ENCODE measurements around the gene NDUFC2. TPM values are rescaled to one million over a fixed set of nuclear protein-coding genes. Genes with fewer than 3 reads are reported as not detected.

The NDUFC2 gene
- total RNA-seq, 6 donors from 2014 or later: 19.9 to 155 (median 91.4) TPM

GRCh38 chr11:78038697-78039313 is 40.9 kb downstream of the NDUFC2 start:
- DNase-seq (no peak), ATAC-seq (ENCODE audit: low FRiP score in 2 of 2) (no peak)
- no peak for TF ChIP-seq EP300 (IDR thresholded peaks at IDR 0.05)
- TF ChIP-seq POLR2AphosphoS5 (IDR thresholded peaks at IDR 0.05): no peak
- TF ChIP-seq CTCF (IDR thresholded peaks at IDR 0.05): no peak
- no peak for TF ChIP-seq POLR2A (IDR thresholded peaks at IDR 0.05)
- H3K4me1 ChIP-seq: peaks cover 8 to 43% (median 14%) of the 10 kb centered on the region in 4 donors
- WGBS, 2 donors: 73 to 78% methylated on average over 8 of the region's 8 CpGs
- H3K27me3 ChIP-seq: no peaks in the 10 kb centered on the region
- no peaks in the 10 kb centered on the region for H3K9me3 ChIP-seq
- H3K36me3 ChIP-seq: no peaks in the 10 kb centered on the region
- no peak overlapping the region for H3K4me3 ChIP-seq
- peak overlapping the region in 2 of 4 donors; percentile 10 to 56 for H3K27ac ChIP-seq

- H3K27ac ChIP-seq: peak overlapping the region in 2 of 4 donors; percentile 47 to 63
- no peak overlapping the region for H3K4me3 ChIP-seq
- no peaks in the 10 kb centered on the region for H3K36me3 ChIP-seq
- no peak for DNase-seq
- WGBS, 2 donors: 85 to 90% methylated on average over 6 to 9 of the region's 9 CpGs
- no peak for ATAC-seq (ENCODE audit: low FRiP score in 2 of 2)
- TF ChIP-seq POLR2AphosphoS5 (IDR thresholded peaks at IDR 0.05) (no peak), CTCF (IDR thresholded peaks at IDR 0.05) (no peak), EP300 (IDR thresholded peaks at IDR 0.05) (no peak)
- H3K9me3 ChIP-seq: no peaks in the 10 kb centered on the region
- peaks cover 8 to 42% (median 14%) of the 10 kb centered on the region in 4 donors for H3K4me1 ChIP-seq
- no peaks in the 10 kb centered on the region for H3K27me3 ChIP-seq
These were observed 41.6 kb downstream of the NDUFC2 start for GRCh38 chr11:78037825-78038620.

GRCh38 chr11:78037056-78037455 is 42.6 kb downstream of the NDUFC2 start:
- Histone ChIP-seq H3K4me3 (no peak overlapping the region), H3K9me3 (no peaks in the 10 kb centered on the region), H3K36me3 (no peaks in the 10 kb centered on the region), H3K4me1 (peaks cover 8 to 45% (median 14%) of the 10 kb centered on the region in 4 donors), H3K27ac (peak overlapping the region in 2 of 4 donors; percentile 7 to 63), H3K27me3 (no peaks in the 10 kb centered on the region)
- TF ChIP-seq POLR2A (IDR thresholded peaks at IDR 0.05) (peak in 1 of 4 donors; percentile 34), EP300 (IDR thresholded peaks at IDR 0.05) (no peak)
- peak; percentile 62 to 77 for DNase-seq
- WGBS, 2 donors: 23 to 51% methylated on average over 3 of the region's 3 CpGs
- ATAC-seq (ENCODE audit: low FRiP score in 2 of 2): peak in 1 of 2 donors; percentile 85

DNA sequence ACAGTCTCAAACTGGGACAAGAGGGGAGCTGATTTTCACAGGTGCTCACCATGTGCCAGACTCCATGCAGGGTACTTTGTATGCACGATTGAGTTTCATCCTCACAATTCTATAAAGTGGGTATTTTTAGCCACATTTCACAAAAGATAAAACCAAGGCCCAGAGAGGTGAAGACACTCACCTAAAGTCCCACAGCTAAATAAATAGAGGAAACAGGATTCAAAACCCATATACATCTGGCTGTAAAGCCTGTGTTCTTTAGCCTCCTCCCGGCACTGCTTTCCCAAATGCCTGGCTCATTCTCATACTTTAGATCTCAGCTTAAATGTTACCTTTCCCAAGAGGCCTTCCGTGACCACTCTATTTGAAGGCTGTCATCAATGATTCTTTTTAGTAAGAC is 43.3 kb downstream of the NDUFC2 start:
- H3K27me3 ChIP-seq: no peaks in the 10 kb centered on the region
- ATAC-seq (ENCODE audit: low FRiP score in 2 of 2) (no peak), DNase-seq (no peak)
- H3K4me1 ChIP-seq: peaks cover 8 to 48% (median 18%) of the 10 kb centered on the region in 4 donors
- H3K36me3 ChIP-seq: no peaks in the 10 kb centered on the region
- 87 to 92% methylated on average over 3 of the region's 3 CpGs for WGBS, 2 donors
- no peaks in the 10 kb centered on the region for H3K9me3 ChIP-seq
- H3K27ac ChIP-seq: peak overlapping the region in 2 of 4 donors; percentile 7 to 63
- no peak for TF ChIP-seq POLR2A (IDR thresholded peaks at IDR 0.05)
- TF ChIP-seq POLR2AphosphoS5 (IDR thresholded peaks at IDR 0.05): no peak
- H3K4me3 ChIP-seq: no peak overlapping the region

- no peaks in the 10 kb centered on the region for H3K27me3 ChIP-seq
- 85 to 92% methylated on average over 10 of the region's 10 CpGs for WGBS, 2 donors
- ATAC-seq (ENCODE audit: low FRiP score in 2 of 2) (no peak), DNase-seq (no peak)
- H3K4me1 ChIP-seq: peaks cover 11 to 46% (median 16%) of the 10 kb centered on the region in 4 donors
- H3K4me3 ChIP-seq: no peak overlapping the region
- TF ChIP-seq EP300 (IDR thresholded peaks at IDR 0.05) (no peak), POLR2AphosphoS5 (IDR thresholded peaks at IDR 0.05) (no peak), CTCF (IDR thresholded peaks at IDR 0.05) (no peak)
- no peaks in the 10 kb centered on the region for H3K36me3 ChIP-seq
- H3K27ac ChIP-seq: no peak overlapping the region
- no peaks in the 10 kb centered on the region for H3K9me3 ChIP-seq
These were observed 45.0 kb downstream of the NDUFC2 start for GRCh38 chr11:78034623-78035022.

Measured in upper lobe of left lung (tissue), 6 donors.